ENCODE measurements around the gene EPHX1.
A peak's percentile ranks its signal among the peaks of the same experiment; 100 is the strongest.

Gene EPHX1

DNA sequence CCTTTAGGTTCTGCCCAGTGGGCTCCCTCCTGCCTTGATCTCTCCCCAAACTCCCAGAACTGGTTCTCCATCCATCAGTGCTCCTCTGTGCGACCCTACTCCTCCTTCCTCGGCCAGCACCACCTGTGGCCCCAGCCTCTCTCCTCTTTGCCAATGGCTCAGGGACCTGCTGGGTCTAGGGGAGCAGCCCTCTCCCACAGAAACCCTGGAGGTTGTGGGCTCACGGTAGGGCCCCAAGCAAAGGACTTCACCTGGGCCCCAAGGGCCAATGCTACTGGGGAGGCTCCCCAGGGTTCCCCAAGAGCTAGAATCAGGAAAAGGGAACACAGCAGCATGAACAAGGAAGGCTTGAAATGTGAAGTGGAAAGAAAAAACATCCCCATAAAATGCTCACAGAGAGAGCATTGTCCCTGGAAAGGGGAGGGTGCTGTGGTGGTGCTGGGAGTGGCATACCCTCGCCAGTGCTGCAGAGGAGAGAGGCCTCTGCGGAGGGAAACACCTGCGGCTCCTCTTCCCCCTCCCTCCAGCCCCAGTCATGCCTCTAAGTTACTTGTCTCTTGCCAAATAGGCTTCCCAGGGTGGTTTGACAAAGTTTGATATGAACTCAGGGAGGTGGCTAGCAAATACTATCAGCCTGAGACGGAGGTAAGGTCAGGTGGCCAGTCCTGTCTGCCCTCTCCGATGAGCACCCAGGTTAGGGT, 69.7 kb downstream of the EPHX1 start:
- H3K9me2 ChIP-seq (replicated peaks; ENCODE audit: low read depth, low read length): no peaks in the 10 kb centered on the region
- H3K79me2 ChIP-seq (ENCODE audit: insufficient read depth, low read length): peaks cover 53% of the 10 kb centered on the region
- H3K9ac ChIP-seq (ENCODE audit: low read depth, low read length, poor library complexity, severe bottlenecking): peak overlapping the region; percentile 93
- H3K9me3 ChIP-seq (ENCODE audit: insufficient read depth, low read depth, low read length): no peaks in the 10 kb centered on the region
- H4K20me1 ChIP-seq (ENCODE audit: insufficient read depth, low read length, poor library complexity, severe bottlenecking): peaks cover 14% of the 10 kb centered on the region
- H3K4me2 ChIP-seq (ENCODE audit: low read depth, low read length, poor library complexity, severe bottlenecking): peak overlapping the region; percentile 92
- H2AFZ ChIP-seq (ENCODE audit: low read length): no peak overlapping the region
- TF ChIP-seq, protein P1, sequence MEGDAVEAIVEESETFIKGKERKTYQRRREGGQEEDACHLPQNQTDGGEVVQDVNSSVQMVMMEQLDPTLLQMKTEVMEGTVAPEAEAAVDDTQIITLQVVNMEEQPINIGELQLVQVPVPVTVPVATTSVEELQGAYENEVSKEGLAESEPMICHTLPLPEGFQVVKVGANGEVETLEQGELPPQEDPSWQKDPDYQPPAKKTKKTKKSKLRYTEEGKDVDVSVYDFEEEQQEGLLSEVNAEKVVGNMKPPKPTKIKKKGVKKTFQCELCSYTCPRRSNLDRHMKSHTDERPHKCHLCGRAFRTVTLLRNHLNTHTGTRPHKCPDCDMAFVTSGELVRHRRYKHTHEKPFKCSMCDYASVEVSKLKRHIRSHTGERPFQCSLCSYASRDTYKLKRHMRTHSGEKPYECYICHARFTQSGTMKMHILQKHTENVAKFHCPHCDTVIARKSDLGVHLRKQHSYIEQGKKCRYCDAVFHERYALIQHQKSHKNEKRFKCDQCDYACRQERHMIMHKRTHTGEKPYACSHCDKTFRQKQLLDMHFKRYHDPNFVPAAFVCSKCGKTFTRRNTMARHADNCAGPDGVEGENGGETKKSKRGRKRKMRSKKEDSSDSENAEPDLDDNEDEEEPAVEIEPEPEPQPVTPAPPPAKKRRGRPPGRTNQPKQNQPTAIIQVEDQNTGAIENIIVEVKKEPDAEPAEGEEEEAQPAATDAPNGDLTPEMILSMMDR (conservative IDR thresholded peaks at IDR 0.05; ENCODE audit: low read length): no peak
- TF ChIP-seq EZH2phosphoT487 (IDR thresholded peaks at IDR 0.05; ENCODE audit: borderline replicate concordance): no peak
- H3K4me3 ChIP-seq (ENCODE audit: low read length, poor library complexity, severe bottlenecking): peak overlapping the region; percentile 96
- no peaks in the 10 kb centered on the region; the same call in 1 of the 2 replicates for H3F3A ChIP-seq (ENCODE audit: low read depth)
- H3K4me1 ChIP-seq (ENCODE audit: insufficient read depth, low read length, poor library complexity, severe bottlenecking): peaks cover 43% of the 10 kb centered on the region
- no peaks in the 10 kb centered on the region for H3K36me3 ChIP-seq (ENCODE audit: insufficient read depth, low read length)
- H3K27me3 ChIP-seq (ENCODE audit: insufficient read depth, low read length, poor library complexity, severe bottlenecking): no peaks in the 10 kb centered on the region

DNA sequence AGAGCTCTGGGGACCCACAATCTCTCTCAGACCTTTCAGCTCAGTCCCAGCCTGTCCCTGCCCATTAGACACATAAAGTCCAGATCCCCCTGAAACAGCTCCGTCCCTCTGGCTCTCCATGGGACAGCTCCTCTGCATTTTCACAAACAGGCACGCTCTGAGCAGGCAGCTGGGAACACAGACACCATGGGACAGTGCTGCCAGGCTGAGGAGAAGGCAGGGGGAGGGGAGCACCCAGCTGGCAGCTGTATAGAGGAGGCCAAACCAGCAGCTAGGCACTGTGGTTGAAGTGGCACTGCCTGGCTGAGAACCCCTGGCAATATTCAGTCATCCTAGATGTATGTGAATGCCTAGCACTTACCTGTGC, 70.3 kb downstream of the EPHX1 start:
- Histone ChIP-seq H3K9me2 (replicated peaks; ENCODE audit: low read depth, low read length) (no peaks in the 10 kb centered on the region), H3K27me3 (ENCODE audit: insufficient read depth, low read length, poor library complexity, severe bottlenecking) (no peaks in the 10 kb centered on the region), H3K9ac (ENCODE audit: low read depth, low read length, poor library complexity, severe bottlenecking) (peak overlapping the region; percentile 93), H2AFZ (ENCODE audit: low read length) (no peak overlapping the region), H3K9me3 (ENCODE audit: insufficient read depth, low read depth, low read length) (no peaks in the 10 kb centered on the region), H3F3A (ENCODE audit: low read depth) (no peaks in the 10 kb centered on the region; the same call in 1 of the 2 replicates), H3K79me2 (ENCODE audit: insufficient read depth, low read length) (peaks cover 53% of the 10 kb centered on the region), H3K4me2 (ENCODE audit: low read depth, low read length, poor library complexity, severe bottlenecking) (peak overlapping the region; percentile 92), H4K20me1 (ENCODE audit: insufficient read depth, low read length, poor library complexity, severe bottlenecking) (peaks cover 14% of the 10 kb centered on the region), H3K4me1 (ENCODE audit: insufficient read depth, low read length, poor library complexity, severe bottlenecking) (peaks cover 43% of the 10 kb centered on the region), H3K36me3 (ENCODE audit: insufficient read depth, low read length) (no peaks in the 10 kb centered on the region), H3K4me3 (ENCODE audit: low read length, poor library complexity, severe bottlenecking) (peak overlapping the region; percentile 96)
- TF ChIP-seq, protein P1 (conservative IDR thresholded peaks at IDR 0.05; ENCODE audit: low read length): no peak
- TF ChIP-seq EZH2phosphoT487 (IDR thresholded peaks at IDR 0.05; ENCODE audit: borderline replicate concordance): no peak

DNA sequence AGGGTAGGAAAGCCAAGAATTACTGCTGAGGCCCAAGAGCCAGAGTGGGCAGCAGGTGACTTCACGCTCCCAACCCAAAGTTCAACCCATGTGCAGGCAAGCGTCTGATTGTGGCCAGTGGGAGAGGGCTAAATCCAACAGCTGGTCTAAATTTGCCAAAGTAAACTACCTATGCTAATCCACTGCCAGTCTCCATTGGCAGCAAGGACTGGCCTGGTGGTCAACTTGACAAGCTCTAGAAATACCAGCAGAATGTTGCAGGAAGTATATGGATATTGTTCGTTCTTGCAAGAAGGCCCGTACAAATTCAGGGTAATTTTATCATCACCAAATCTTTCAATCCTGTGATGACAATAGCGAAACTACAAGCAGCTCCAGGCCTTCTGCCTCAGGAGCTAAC, 70.7 kb downstream of the EPHX1 start:
- TF ChIP-seq, protein P1 (conservative IDR thresholded peaks at IDR 0.05; ENCODE audit: low read length): no peak
- TF ChIP-seq EZH2phosphoT487 (IDR thresholded peaks at IDR 0.05; ENCODE audit: borderline replicate concordance): no peak
- Histone ChIP-seq H4K20me1 (ENCODE audit: insufficient read depth, low read length, poor library complexity, severe bottlenecking) (peaks cover 14% of the 10 kb centered on the region), H3K27me3 (ENCODE audit: insufficient read depth, low read length, poor library complexity, severe bottlenecking) (no peaks in the 10 kb centered on the region), H3F3A (ENCODE audit: low read depth) (no peaks in the 10 kb centered on the region; the same call in 1 of the 2 replicates), H3K36me3 (ENCODE audit: insufficient read depth, low read length) (no peaks in the 10 kb centered on the region), H2AFZ (ENCODE audit: low read length) (no peak overlapping the region), H3K4me1 (ENCODE audit: insufficient read depth, low read length, poor library complexity, severe bottlenecking) (peaks cover 43% of the 10 kb centered on the region), H3K9ac (ENCODE audit: low read depth, low read length, poor library complexity, severe bottlenecking) (peak overlapping the region; percentile 93), H3K79me2 (ENCODE audit: insufficient read depth, low read length) (peaks cover 53% of the 10 kb centered on the region), H3K4me2 (ENCODE audit: low read depth, low read length, poor library complexity, severe bottlenecking) (peak overlapping the region; percentile 92), H3K4me3 (ENCODE audit: low read length, poor library complexity, severe bottlenecking) (peak overlapping the region; percentile 96), H3K9me3 (ENCODE audit: insufficient read depth, low read depth, low read length) (no peaks in the 10 kb centered on the region), H3K9me2 (replicated peaks; ENCODE audit: low read depth, low read length) (no peaks in the 10 kb centered on the region)
